ENCODE results near the gene ST7.
"Not testable (repeated sequence)": the region's sequence is repeated elsewhere in the genome, so short reads cannot be mapped to it uniquely, and the experiment has no call there.

- TF ChIP-seq CTCF (IDR thresholded peaks at IDR 0.05); EZH2 (IDR thresholded peaks at IDR 0.05; ENCODE audit: borderline replicate concordance, insufficient read depth, low read depth, low read length, poor library complexity, severe bottlenecking): not testable (repeated sequence)
Measured at GRCh38 chr7:117122036-117122435, 168.7 kb downstream of the ST7 start.
